NCI-H748 (cell line): ENCODE data around the gene MTCH1.
"Not testable (repeated sequence)": the region's sequence is repeated elsewhere in the genome, so short reads cannot be mapped to it uniquely, and the experiment has no call there.

Experiments
- DNase-seq: peaks from one replicate; lab custom pipeline; 2025; ENCODE audit not compliant: unreplicated experiment; lab: John Stamatoyannopoulos, UW

Gene MTCH1

GRCh38 chr6:36954262-36954931 lies 31.6 kb downstream of the MTCH1 start, which contains the start of gene PI16:
TSS of gene PI16 (plus strand) at chr6:36954738. CDS start at chr6:36954761, 23 bp downstream.
- DNase-seq = no peak

GRCh38 chr6:36953931-36954261 lies 32.1 kb downstream of the MTCH1 start:
- DNase-seq = no peak

GRCh38 chr6:36949636-36950035 lies 36.4 kb downstream of the MTCH1 start:
- DNase-seq = no peak

GRCh38 chr6:36949076-36949475 lies 36.9 kb downstream of the MTCH1 start:
- not testable (repeated sequence) for DNase-seq

GRCh38 chr6:36947570-36948351 lies 38.2 kb downstream of the MTCH1 start:
- no peak for DNase-seq

GRCh38 chr6:36946526-36946925 lies 39.5 kb downstream of the MTCH1 start:
- no peak for DNase-seq

GRCh38 chr6:36945301-36945700 lies 40.7 kb downstream of the MTCH1 start:
- DNase-seq = no peak

- DNase-seq = no peak
These were observed 41.3 kb downstream of the MTCH1 start for GRCh38 chr6:36944650-36945049.

GRCh38 chr6:36942329-36942728 lies 43.7 kb downstream of the MTCH1 start:
- DNase-seq = not testable (repeated sequence)

- DNase-seq = not testable (repeated sequence)
These were observed 44.4 kb downstream of the MTCH1 start for GRCh38 chr6:36941561-36941960.

GRCh38 chr6:36940027-36940426 lies 46.0 kb downstream of the MTCH1 start:
- no peak for DNase-seq

GRCh38 chr6:36939005-36939404 lies 47.0 kb downstream of the MTCH1 start:
- DNase-seq = not testable (repeated sequence)

GRCh38 chr6:36938536-36938935 lies 47.5 kb downstream of the MTCH1 start:
- DNase-seq = no peak

GRCh38 chr6:36937896-36938295 lies 48.1 kb downstream of the MTCH1 start:
- no peak for DNase-seq

GRCh38 chr6:36936824-36937223 lies 49.2 kb downstream of the MTCH1 start:
- no peak for DNase-seq

GRCh38 chr6:36934901-36935300 lies 51.1 kb downstream of the MTCH1 start:
- no peak for DNase-seq

GRCh38 chr6:36933519-36933918 lies 52.5 kb downstream of the MTCH1 start:
- DNase-seq = no peak

- no peak for DNase-seq
These were observed 52.9 kb downstream of the MTCH1 start for GRCh38 chr6:36933102-36933501.

GRCh38 chr6:36930483-36930882 lies 55.5 kb downstream of the MTCH1 start:
- no peak for DNase-seq

- peak; percentile 18 for DNase-seq
These were observed 56.4 kb downstream of the MTCH1 start for GRCh38 chr6:36929607-36930006.

GRCh38 chr6:36929152-36929551 lies 56.8 kb downstream of the MTCH1 start:
- DNase-seq = no peak

GRCh38 chr6:36928547-36928918 lies 57.5 kb downstream of the MTCH1 start:
- peak; percentile 25 for DNase-seq
